ENCODE data around the gene MASP2.
"Not testable (repeated sequence)": the region's sequence is repeated elsewhere in the genome, so short reads cannot be mapped to it uniquely, and the experiment has no call there.

DNA sequence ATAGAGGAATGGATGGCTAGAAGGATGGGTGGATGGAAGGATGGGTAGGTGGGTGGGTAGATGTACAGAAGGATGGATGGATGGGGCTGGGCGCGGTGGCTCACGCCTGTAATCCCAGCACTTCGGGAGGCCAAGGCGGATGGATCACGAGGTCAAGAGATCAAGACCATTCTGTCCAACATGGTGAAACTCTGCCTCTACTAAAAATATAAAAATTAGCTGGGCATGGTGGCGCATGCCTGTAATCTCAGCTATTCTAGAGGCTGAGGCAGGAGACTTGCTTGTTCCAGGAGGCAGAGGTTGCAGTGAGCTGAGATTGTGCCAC lies 7.0 kb downstream of the MASP2 start:
- TF ChIP-seq, protein P1, sequence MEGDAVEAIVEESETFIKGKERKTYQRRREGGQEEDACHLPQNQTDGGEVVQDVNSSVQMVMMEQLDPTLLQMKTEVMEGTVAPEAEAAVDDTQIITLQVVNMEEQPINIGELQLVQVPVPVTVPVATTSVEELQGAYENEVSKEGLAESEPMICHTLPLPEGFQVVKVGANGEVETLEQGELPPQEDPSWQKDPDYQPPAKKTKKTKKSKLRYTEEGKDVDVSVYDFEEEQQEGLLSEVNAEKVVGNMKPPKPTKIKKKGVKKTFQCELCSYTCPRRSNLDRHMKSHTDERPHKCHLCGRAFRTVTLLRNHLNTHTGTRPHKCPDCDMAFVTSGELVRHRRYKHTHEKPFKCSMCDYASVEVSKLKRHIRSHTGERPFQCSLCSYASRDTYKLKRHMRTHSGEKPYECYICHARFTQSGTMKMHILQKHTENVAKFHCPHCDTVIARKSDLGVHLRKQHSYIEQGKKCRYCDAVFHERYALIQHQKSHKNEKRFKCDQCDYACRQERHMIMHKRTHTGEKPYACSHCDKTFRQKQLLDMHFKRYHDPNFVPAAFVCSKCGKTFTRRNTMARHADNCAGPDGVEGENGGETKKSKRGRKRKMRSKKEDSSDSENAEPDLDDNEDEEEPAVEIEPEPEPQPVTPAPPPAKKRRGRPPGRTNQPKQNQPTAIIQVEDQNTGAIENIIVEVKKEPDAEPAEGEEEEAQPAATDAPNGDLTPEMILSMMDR (IDR thresholded peaks at IDR 0.05): not testable (repeated sequence)
- TF ChIP-seq POLR2A, EP300 (IDR thresholded peaks at IDR 0.05): not testable (repeated sequence)
